HuH-7.5 (cell line): ENCODE data around the gene CXCR2.
"Not testable (repeated sequence)": the region's sequence is repeated elsewhere in the genome, so short reads cannot be mapped to it uniquely, and the experiment has no call there.

Source experiments
- DNase-seq: peaks from one replicate; pipeline ENCODE4 v3.0.0; 2011; ENCODE audit warnings: low spot score

The CXCR2 gene

DNA sequence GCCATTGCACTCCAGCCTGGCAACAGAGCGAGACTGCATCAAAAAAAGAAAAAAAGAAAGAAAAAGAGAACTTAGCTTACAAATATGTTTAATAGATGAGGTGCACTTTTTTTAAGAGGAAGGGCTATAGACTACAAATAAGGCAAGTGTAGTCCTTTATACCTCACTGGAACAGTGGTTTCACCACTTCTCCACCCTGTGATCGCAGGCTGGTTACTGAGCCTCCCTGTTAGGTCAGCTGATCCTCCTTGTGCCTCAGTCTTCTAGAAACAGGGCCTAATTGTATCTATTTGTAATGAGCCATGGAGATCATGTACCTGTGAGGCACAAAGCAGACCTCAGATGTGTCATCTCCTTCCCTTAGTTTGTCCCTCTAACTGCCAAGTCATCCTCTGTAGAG lies 4.5 kb downstream of the CXCR2 start:
- DNase-seq, result no peak

DNA sequence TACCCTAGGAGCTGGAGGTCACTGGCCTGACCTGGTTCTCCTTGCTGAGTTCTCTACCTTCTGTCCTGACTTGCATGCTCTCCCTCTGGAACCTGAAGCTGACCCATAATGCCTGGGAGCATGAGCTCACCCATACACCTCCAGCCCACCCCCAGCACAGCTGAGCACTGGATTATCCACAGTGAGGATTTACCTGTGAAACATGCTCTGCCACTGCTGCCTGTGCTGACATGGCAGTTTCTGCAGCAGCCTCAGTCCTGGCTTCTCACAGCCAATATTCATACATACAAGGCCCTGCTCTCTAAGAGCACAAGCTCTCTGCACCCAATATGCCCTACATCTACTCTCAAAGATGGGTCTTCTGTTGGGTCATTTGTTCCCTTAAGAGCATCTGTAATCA lies 5.0 kb downstream of the CXCR2 start:
- no peak for DNase-seq

DNA sequence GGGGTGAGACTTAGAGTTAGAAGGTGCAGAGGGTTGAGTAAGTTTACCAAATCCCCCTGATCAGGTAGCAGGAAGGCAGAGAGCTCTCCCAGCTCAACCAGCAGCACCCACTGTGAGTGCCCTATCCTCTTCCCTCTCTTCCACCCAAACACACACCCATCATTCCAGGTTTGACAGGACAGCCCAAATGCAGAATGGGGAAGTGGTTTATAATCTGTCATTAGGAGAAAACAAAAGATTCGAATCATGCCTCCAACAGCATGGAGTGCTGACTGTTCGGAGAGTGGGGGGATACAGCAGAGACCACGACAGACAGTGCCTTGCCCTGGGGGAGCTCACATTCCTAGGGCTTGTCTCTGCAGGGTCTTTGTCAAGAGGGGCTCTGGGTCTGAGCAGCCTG lies 11.7 kb downstream of the CXCR2 start:
- DNase-seq, result no peak

DNA sequence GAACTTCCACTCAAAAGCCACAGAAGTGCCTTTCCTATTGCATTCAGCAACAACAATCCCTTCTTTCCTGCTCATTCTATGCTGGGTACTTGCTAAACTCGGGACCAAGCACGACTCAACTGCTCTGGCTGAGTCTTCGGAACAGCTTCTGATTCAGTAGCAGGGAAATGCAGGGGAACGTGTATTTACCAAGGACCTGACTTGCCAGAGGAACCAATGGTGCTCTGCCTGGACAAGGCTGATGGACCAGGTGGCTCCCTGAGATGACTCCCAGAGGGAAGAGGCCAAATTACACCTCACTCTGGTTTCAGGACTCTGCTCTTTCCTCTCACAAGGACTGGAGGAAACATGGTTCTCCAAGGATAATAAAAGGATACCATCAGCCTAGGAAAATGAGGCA lies 12.2 kb downstream of the CXCR2 start:
- no peak for DNase-seq

DNA sequence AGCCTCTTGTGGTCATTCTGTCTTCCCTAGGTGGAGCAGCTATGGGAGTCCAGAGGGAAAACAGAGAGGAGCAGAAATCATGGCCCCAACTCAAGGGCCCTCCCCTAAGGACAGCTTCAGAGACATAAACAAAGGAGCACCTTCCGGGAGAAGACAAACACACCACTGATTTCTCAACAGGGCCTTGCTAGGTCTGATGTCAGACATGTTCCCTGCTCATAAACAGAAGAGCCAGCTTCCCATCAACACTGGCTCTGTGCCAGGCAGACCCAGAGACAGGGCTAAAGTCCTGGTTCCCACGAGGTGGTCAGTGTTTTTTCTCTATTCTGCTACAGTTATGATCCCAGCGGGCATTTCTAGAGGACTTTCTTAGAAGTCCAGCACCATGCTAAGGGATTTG lies 19.3 kb downstream of the CXCR2 start:
- no peak for DNase-seq

DNA sequence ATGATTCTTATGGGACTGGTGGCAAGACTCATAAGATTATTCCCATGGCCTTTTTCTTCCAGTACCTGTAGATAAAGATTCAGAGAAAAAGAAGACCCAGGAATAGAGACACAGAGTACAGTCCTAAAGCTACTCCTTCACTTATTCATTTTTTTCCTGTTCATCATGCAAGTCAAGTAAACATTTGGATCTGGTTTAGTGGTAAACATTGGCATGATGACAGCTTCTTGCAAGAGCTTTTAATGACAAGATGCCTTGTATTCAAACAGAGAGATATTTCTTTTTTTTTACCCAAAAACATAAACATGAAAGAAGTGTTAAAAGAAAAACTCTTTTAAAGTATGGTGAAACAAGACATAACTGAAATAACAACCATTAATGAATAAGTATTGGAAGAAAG lies 20.2 kb downstream of the CXCR2 start:
- DNase-seq, result no peak

DNA sequence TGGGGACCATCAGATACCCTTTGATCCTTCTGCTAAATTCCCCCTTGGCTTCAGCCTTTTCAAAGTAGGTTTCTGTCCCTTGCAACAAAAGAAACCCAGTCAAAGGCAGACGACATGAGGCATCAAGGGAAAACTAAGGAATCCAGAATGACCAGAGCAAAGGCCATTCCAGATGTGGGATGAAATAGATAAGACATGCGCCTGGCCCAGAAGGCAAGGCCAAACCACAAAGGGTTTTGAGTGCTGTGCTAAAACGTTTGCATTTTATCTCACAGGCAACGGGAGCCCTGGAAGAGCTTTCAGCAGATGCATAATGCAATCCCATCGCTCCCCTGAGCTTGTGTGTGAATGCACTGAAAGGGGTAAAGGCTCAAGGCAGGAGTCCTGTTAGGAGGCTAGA lies 23.3 kb downstream of the CXCR2 start:
- no peak for DNase-seq

DNA sequence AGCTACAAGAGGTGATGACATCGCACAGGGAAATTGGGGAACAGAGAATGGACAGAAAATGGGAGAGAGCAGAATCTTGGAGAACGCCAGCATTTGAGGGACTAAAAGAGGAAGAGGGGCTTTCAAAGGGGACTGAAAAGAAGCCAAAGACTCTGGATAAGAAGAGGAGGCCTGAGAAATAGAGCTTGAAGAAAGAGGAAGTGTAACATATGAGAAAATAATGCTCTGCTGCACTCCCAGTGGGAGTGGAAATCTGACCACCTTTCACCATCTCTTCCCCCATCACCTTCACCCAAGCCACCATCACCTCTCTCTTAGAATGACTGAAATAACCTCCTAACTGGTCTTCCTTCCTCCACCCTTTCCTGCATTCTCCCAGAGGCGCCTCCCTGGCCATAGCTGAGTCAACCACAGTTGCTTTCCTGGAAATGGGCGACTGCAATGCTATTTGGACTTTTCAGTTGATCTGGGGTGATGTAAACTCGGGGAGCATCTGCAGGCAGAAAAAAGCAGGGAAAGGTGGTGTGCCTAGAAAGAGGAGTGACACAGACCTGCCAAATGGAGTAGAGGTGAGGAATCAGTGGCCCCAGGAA lies 24.1 kb downstream of the CXCR2 start:
- no peak for DNase-seq

DNA sequence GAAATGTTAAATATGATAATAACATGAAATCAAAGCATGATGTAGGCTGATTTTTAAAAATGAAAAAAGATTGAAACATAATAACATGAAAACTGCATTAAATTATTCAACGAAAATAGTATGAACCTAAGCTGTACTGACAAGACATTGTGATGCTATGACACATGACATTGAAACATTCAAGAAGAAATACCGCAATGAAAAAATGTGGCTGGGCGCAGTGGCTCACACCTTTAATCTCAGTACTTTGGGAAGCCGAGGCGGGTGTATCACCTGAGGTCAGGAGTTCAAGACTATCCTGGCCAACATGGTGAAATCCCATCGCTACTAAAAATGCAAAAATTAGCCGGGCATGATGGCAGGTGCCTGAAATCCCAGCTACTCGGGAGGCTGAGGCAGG lies 26.3 kb downstream of the CXCR2 start:
- DNase-seq, result no peak

DNA sequence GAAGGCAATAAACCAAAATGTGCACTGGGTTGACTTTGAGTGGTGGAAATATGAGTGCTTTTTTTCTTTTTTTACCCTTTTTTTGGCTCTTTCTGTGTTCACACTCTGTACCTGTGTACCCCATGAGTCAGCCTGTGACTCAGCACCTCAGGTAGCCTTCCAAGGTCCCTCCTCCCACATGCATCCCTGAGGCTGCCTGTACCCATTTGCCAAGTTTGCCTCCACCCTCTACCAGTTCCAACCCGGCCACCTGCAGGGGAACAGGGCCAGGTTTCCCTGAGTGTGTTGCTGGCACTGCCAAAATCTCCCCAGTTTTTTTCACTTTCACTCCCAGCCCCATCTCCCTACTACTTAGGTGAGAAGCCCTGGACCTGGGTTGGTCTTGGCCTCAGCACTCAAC lies 26.9 kb downstream of the CXCR2 start:
- DNase-seq, result no peak

DNA sequence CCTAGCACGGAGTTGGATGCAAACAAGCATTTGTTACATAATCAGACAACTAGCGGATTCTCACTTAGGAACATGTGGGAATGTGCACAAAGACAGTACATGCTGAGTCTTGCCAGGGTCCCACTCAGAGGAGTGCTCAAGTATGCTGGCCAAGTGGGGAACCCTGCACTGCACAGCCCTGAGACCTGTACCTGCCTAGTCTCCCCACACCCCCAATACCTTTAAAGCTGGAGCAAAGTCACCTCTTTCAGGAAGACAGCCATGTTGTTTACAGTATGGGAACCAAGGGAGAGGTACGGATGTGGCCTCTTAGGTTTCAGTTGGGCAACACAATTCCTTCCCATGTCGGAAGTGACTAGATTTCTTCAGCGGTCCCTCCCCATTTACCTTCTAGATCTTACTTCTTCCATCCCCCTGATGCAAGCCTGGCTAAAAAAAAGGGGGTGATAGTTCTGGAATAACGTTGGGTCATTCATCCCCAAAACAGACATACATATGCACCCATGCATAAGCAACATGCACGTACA lies 30.2 kb downstream of the CXCR2 start:
- DNase-seq, result no peak

DNA sequence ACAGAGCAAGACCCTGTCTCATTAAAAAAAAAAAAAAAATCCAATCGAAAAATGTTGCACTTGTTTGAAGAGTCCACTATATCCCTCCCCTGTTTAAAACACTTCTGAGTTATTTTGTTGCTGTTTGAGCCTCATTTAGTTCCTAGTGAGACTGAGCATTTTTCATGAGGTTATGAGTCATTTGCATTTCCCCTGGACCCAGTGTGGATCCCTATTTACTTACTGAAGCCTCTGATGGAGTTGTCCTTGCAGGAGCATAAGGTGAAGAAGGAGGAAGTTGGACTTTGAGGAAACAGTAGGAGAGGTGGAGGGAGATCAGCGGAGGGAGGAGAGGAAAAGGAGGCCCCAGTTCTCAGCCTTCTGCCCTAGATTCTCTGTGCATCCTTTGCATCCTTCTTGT lies 35.8 kb downstream of the CXCR2 start:
- no peak for DNase-seq

DNA sequence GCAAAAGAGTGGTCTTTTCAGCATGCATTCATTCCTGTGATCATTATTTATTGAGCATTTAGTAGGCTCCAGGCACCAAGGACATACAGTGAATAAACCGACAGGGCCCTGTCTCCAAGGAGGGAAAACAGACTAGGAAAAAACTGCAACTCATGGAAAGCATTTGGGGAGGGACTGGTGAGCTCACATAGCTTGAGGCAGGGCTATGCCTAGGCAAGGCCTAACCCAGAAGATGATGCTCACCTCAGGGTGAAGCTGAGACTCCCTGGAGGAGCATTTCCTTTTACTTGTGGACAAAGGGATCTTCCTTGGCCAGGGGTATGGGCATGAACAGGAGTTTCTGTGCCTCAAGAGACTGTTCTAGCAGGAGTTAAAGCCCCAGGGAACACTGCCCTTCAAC lies 37.0 kb downstream of the CXCR2 start:
- DNase-seq, result no peak

DNA sequence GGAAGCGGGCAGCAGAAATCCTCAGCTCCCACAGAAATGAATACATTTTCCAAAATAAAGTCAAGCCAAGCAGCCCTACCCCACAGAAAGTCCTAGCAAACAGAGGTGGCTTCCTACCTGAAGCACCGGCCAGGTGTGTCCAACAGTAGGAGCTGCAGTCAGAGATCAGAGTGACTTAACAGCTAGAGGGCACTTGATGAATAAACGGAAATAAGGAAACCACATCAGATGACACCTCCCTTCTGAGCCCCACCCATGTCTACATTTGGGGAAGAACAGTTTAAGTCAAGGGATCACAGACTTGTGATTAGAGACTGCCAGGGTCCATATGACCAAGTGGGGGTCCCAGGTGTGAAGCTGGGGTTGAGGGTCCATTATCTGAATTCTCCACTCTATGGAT lies 41.0 kb downstream of the CXCR2 start, which contains the start of gene CXCR1:
Gene CXCR1 (minus strand): TSS at position 172 of the 400 bp plus-strand sequence. CDS start 1,751 bp downstream, outside the sequence.
- DNase-seq, result no peak

DNA sequence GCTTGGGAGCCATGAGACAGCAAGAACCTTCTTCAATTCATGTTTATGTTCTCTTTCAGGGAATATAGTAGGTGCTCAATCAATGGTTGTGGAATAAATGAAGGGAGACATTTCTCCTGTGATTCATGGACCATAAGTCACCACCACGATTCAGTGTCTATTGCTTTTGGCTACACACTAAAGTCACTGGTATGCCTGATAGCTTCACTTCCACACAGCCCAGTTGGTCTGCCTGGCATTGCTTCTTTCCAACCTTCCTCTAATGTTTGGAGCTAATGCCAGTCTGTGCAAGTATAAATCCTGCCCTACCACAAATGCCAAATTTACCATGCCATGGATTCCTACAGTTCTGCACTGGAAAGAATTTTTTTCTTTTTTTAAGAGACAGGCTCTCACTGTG lies 42.2 kb downstream of the CXCR2 start:
- DNase-seq, result no peak

DNA sequence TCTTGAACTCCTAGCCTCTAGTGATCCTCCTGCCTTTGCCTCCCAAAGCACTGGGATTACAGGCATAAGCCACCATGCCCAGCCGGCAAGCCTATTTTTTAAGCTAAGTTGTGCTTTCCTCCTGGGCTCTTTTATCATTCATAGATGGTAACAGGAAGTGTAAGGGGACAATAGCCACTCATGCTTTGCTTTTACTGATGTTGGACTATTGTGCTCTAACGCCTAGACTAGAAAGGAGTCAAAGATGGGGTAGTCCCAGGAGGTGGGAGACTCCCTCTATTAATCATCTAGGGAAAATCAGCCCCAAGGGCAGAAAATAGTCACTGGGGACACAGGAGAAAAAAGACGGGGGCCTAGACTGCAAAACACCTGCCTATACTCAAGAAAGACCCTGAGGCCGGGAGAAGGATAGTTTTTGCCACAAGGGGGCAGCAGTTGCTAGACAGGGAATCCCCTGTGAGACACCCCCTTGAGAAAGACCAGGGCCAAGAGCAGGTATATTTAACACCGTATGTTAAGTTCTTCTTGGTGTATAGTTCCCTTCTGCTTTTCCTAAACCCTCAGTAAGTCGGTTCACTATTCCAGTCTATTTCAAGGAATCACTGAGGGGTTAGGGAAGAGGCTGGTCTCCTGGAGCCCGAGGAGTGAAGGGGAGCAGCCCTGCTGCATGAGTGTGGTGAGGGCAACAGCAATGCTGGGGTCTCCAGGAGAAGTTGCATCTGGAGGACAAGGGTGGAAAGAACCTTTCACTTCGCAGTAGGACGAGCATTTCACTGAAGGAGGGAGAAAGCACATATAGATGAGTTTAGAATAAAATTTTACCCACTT lies 43.0 kb downstream of the CXCR2 start:
- DNase-seq, result peak; percentile 44

DNA sequence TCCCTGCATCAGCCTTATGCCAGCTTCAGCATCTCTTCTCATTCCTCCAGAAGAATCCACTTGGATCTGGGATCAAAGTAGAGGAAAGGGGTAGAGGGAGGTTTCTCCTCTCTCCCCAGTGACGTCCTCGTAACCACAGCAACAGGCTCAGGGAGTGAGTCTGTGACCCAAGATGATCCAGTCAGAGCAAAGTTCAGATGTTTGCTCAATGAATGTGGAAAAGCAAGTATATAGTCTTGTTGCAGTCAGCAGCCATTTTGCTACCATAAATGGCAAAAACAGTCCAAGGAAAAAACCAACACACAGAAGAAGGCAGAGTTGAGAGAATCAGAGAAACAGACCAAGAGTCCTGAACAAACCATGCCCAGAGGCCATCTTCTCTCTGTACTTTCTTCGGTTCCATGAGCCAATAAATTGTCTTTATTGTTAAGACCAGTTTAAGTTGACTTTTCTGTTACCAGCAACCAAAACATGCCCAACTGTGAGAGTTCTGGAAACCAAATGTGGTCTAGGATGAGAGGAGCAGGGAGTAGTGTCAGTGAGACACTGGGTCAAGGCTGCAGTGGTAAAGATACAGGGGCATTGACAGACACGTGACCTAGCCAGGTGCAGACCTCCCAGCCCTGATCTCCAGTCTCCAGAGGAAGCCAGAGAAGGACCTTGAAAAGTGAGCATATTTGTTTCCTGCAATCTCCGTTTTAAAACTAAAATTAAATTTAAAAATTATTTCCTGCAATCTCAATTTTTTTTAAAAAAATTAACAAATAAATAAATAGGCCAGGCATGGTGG lies 44.1 kb downstream of the CXCR2 start:
- DNase-seq, result no peak

DNA sequence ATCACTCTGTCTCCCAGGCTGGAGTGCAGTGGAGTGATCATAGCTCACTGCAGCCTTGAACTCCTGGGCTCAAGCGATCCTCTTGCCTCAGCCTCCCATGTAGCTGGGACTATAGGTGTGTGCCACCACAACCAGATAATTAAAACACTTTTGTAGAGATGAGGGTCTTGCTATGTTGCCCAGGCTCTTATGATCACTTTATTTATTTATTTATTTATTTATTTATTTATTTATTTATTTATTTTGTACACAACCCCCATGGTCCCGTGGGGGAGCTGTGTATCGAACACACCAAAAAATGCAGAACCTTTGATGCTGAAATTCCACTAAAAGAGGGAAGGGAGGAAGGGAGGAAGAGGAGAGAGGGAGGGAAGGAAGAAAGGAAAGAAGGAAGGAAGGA lies 45.9 kb downstream of the CXCR2 start:
- DNase-seq, result not testable (repeated sequence)

DNA sequence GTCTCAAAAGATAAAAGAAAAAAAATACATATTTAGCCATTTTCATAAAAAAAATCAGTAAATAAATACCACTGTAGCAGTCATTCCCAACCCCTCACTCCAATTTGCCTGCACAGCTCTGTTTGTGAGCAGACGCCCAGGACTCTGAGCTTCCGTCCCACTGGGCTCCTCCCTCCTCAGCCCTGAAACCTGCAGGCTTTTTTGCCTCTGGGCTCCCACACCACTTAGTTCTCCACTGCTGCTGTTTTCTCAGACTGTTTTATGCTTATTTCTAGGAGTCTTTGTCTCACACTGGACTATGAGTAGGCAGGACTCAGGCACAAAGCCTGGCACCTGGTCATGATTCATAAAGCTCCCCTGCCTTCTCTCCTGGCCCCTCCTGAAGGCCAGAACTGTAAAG lies 47.0 kb downstream of the CXCR2 start:
- DNase-seq, result no peak

DNA sequence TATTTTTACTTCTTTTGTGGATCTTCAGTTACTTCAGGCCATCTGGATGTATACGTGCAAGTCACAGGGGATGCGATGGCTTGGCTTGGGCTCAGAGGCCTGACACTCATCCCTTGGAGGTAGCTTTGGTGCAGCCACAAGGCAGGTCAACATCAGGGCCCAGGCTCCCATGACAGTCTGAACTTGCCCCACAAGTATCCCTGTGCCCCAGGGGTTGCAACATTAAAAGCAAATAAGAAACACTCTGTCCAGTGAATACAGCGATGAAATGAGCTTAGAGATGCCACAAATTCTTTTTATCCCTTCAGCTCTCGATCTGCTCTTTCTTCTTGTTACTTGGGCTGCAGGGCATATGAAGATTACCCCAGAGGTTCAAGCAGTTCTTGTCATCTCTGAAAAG lies 54.0 kb downstream of the CXCR2 start:
- DNase-seq, result no peak

DNA sequence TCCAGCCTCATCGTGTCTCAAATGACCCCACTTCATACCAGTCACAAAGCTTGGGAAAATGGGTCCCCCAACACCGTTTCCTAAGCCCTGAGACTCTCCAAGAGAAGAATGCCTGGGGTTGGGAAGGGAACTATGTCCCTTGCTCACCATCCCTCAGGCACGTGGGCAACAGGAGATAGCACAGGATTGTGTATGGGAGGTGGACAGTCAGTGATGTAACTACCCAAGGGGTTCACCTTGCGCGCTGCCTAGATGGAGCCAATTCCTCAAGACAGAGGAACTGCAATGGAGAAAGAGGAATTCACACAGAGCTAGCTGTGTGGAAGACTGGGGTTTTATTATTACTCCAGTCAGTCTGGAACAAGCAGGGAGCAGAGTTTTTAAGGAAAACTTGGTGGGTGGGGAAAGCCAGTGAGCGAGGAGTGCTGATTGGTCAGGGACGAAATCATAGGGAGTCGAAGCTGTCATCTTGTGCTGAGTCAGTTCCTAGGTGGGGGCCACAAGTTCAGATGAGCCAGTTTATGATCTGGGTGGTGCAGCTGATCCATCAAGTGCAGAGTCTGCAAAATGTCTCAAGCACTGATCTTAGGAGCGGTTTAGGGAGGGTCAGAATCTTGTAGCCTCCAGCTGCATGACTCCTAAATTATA lies 54.8 kb downstream of the CXCR2 start:
- no peak for DNase-seq

DNA sequence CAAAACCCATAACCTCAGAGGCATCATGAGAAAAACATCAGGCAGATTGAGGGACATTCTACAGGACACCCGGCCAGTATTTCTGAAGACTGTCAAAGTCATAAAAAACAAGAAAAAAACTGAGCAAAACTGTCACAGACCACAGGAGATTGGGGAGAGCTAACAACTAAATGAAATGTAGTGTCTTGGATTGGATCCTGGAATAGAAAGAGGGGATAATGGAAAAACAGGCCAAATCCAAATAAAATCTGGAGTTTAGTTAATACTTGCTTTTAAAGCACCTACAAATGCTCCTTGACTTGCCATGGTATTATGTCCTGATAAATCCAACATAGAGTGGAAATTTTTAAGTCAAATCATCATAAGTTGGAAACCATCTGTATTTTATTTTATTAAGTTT lies 58.5 kb downstream of the CXCR2 start:
- DNase-seq, result no peak
